Measurements from ENCODE around the gene CES5A.

GRCh38 chr16:55809386-55809785 lies 65.8 kb downstream of the CES5A start:
- TF ChIP-seq CTCF (tag by site-specific recombination; IDR thresholded peaks at IDR 0.05) (no peak), ZNF416 (tag by site-specific recombination; IDR thresholded peaks at IDR 0.05) (no peak), ZBTB17 (tag by site-specific recombination; IDR thresholded peaks at IDR 0.05) (no peak), ZNF274 (IDR thresholded peaks at IDR 0.05; ENCODE audit: low read length) (no peak), ZNF274 (tag by site-specific recombination; IDR thresholded peaks at IDR 0.05; ENCODE audit: borderline replicate concordance) (no peak), MYNN (tag by site-specific recombination; IDR thresholded peaks at IDR 0.05; ENCODE audit: borderline replicate concordance) (no peak), ZBTB1 (tag by site-specific recombination; IDR thresholded peaks at IDR 0.05) (no peak)

All from HEK293 (cell line).